H1 (cell line): Measurements from ENCODE around the gene MEA1.

Source experiments
- CEBPB ChIP-seq: IDR thresholded peaks from 2 replicates; pipeline ENCODE4 v1.6.1; 2012; ENCODE audit warnings: low read depth, low read length
- CTCF ChIP-seq, 3 experiments: IDR thresholded peaks; 1 replicate in 2 of 3; 2 replicates in 1 of 3; pipeline versions ENCODE4 v1.5.1 to v1.6.1; 2011; ENCODE audit warnings: low read length in 3 of 3, mild to moderate bottlenecking in 3 of 3, inconsistent platforms in 2 of 3, low read depth in 1 of 3, moderate library complexity in 1 of 3; ENCODE audit not compliant: insufficient read depth in 1 of 3; ENCODE audit errors: control extremely low read depth in 1 of 3
- EZH2 ChIP-seq: fragments of 200-600 bp; sonication (generic); IDR thresholded peaks from 2 replicates; pipeline ENCODE4 v1.7.1; 2012; ENCODE audit warnings: low read depth, mild to moderate bottlenecking, moderate library complexity, low read length, inconsistent platforms; ENCODE audit not compliant: severe bottlenecking
- MAFK ChIP-seq: IDR thresholded peaks from 2 replicates; pipeline ENCODE4 v1.6.1; 2012; ENCODE audit warnings: low read depth, mild to moderate bottlenecking, improper control_type of control experiment, low read length
- MAX ChIP-seq: IDR thresholded peaks from 2 replicates; pipeline ENCODE4 v1.6.1; 2012; ENCODE audit warnings: inconsistent platforms
- RAD21 ChIP-seq, 2 experiments: IDR thresholded peaks in 1 of 2; conservative IDR thresholded peaks in 1 of 2; 2 replicates each; pipeline ENCODE4 v1.6.1; 2011; ENCODE audit warnings: low read depth in 2 of 2, low read length in 2 of 2, improper control_type of control experiment in 1 of 2, inconsistent platforms in 1 of 2, mild to moderate bottlenecking in 1 of 2, moderate library complexity in 1 of 2
- SIX5 ChIP-seq: IDR thresholded peaks from 2 replicates; pipeline ENCODE4 v1.6.1; 2011; ENCODE audit warnings: mild to moderate bottlenecking, low read depth, low read length
- YY1 ChIP-seq: IDR thresholded peaks from 2 replicates; pipeline ENCODE4 v1.6.1; 2011; ENCODE audit warnings: low read depth, mild to moderate bottlenecking, low read length

GRCh38 chr6:43043310-43043709 lies 29.6 kb upstream of the MEA1 start:
- TF ChIP-seq CTCF (IDR thresholded peaks at IDR 0.05; ENCODE audit: control extremely low read depth in 1 of 3, insufficient read depth in 1 of 3, low read depth in 1 of 3, low read length in 3 of 3) (no peak), MAFK (no peak), RAD21 (IDR thresholded peaks at IDR 0.05 in 1 of 2, conservative IDR thresholded peaks at IDR 0.05 in 1 of 2; ENCODE audit: low read depth in 2 of 2, low read length in 2 of 2) (no peak), EZH2 (no peak), CEBPB (no peak), MAX (no peak), YY1 (no peak), SIX5 (no peak)
